Hepatocyte (in vitro differentiated cells): ENCODE data around the gene TEKT3. TPM values are rescaled to one million over a fixed set of nuclear protein-coding genes. Genes with fewer than 3 reads are reported as not detected.

Experiments
- DNase-seq: peaks from one replicate; pipeline ENCODE4 v3.0.0-alpha.2; 2016; ENCODE audit warnings: low spot score
- H2AFZ ChIP-seq: fragments of 200-600 bp; sonication (generic); 2 replicates; pipeline ENCODE4 v1.6.0; 2016; ENCODE audit warnings: antibody characterized with exemption, mild to moderate bottlenecking
- H3K27ac ChIP-seq: fragments of 200-600 bp; sonication (generic); 2 replicates; pipeline ENCODE4 v1.5.1; 2016; ENCODE audit warnings: mild to moderate bottlenecking
- H3K27me3 ChIP-seq: fragments of 200-600 bp; sonication (generic); 2 replicates; pipeline ENCODE4 v1.6.1; 2016
- H3K36me3 ChIP-seq: fragments of 200-600 bp; sonication (generic); replicated peaks from 2 replicates; pipeline ENCODE4 v1.5.1; 2016; ENCODE audit warnings: low read depth; ENCODE audit not compliant: insufficient read depth
- H3K4me1 ChIP-seq: fragments of 200-600 bp; sonication (generic); 2 replicates; pipeline ENCODE4 v1.5.1; 2016; ENCODE audit warnings: mild to moderate bottlenecking, moderate library complexity; ENCODE audit not compliant: insufficient read depth
- H3K4me2 ChIP-seq: fragments of 200-600 bp; sonication (generic); 2 replicates; pipeline ENCODE4 v1.6.0; 2016
- H3K4me3 ChIP-seq: fragments of 200-600 bp; sonication (generic); 2 replicates; pipeline ENCODE4 v1.5.1; 2016; ENCODE audit warnings: mild to moderate bottlenecking
- H3K79me2 ChIP-seq: fragments of 200-600 bp; sonication (generic); 2 replicates; pipeline ENCODE4 v1.6.0; 2017; ENCODE audit warnings: mild to moderate bottlenecking
- H3K9me2 ChIP-seq: fragments of 200-600 bp; sonication (generic); replicated peaks from 2 replicates; pipeline ENCODE4 v1.6.0; 2017; ENCODE audit warnings: mild to moderate bottlenecking; ENCODE audit not compliant: insufficient read depth
- H3K9me3 ChIP-seq: fragments of 200-600 bp; sonication (generic); 2 replicates; pipeline ENCODE4 v1.5.1; 2016; ENCODE audit warnings: low read depth, mild to moderate bottlenecking
- H4K20me1 ChIP-seq: fragments of 200-600 bp; sonication (generic); 2 replicates; pipeline ENCODE4 v1.6.0; 2016; ENCODE audit warnings: mild to moderate bottlenecking; ENCODE audit not compliant: insufficient read depth, poor library complexity, severe bottlenecking
- CTCF ChIP-seq: fragments of 200-600 bp; sonication (generic); IDR thresholded peaks from 2 replicates; pipeline ENCODE4 v1.5.1; 2016; ENCODE audit warnings: antibody characterized with exemption, mild to moderate bottlenecking; ENCODE audit not compliant: poor library complexity
- EZH2 ChIP-seq: fragments of 200-600 bp; sonication (generic); IDR thresholded peaks from 2 replicates; pipeline ENCODE4 v1.6.1; 2016; ENCODE audit warnings: antibody characterized with exemption, mild to moderate bottlenecking, borderline replicate concordance
- EZH2phosphoT487 ChIP-seq: fragments of 200-600 bp; sonication (generic); IDR thresholded peaks from one replicate; pipeline ENCODE4 v1.6.1; 2018; ENCODE audit warnings: antibody characterized with exemption, mild to moderate bottlenecking, low read depth, moderate library complexity; ENCODE audit not compliant: unreplicated experiment, severe bottlenecking
- WGBS: methylation state at CpG from one replicate; pipeline ENCODE4 v1.1.6; 2016; ENCODE audit warnings: low lambda C conversion rate; ENCODE audit errors: missing lambda C conversion rate; 5-methylcytosine and 5-hydroxymethylcytosine counted together
- polyA plus RNA-seq: library from polyadenylated mRNA; unstranded; fragments of >200 nt; fragmentation: Nextera tagmentation; extraction: Ambion mirVana; gene quantifications from 2 replicates; pipeline ENCODE4 v1.2.1, GENCODE V29; 2016
- total RNA-seq: library from RNA; depleted of rRNA; stranded (reverse); fragments of >200 nt; gene quantifications from 2 replicates; pipeline ENCODE4 v1.2.3, GENCODE V29; 2014

The TEKT3 gene
- total and polyA plus RNA-seq, 2 experiments from 2014 or later: 0.45 to 1.9 TPM

GRCh38 chr17:15266325-15267125 lies 74.9 kb downstream of the TEKT3 start:
- Histone ChIP-seq H3K27ac (no peak overlapping the region), H3K36me3 (no peaks in the 10 kb centered on the region), H2AFZ (no peak overlapping the region), H3K4me1 (peaks cover 6% of the 10 kb centered on the region), H4K20me1 (no peaks in the 10 kb centered on the region), H3K9me3 (no peaks in the 10 kb centered on the region), H3K27me3 (peaks cover 32% of the 10 kb centered on the region), H3K9me2 (no peaks in the 10 kb centered on the region), H3K79me2 (no peaks in the 10 kb centered on the region), H3K4me3 (no peak overlapping the region), H3K4me2 (no peak overlapping the region)
- DNase-seq: no peak
- WGBS: 84% methylated on average over 13 of the region's 13 CpGs
- no peak for TF ChIP-seq EZH2phosphoT487
- TF ChIP-seq CTCF: no peak
- TF ChIP-seq EZH2: no peak

GRCh38 chr17:15265131-15265530 lies 76.3 kb downstream of the TEKT3 start, which contains the start of gene PMP22:
PMP22 (minus strand) TSS chr17:15265326; CDS start chr17:15260727, 4,599 bp downstream.
- 68% methylated on average over 6 of the region's 6 CpGs for WGBS
- no peak within 1 kb of the TSS for H3K4me2 ChIP-seq
- DNase-seq: no peak
- TF ChIP-seq EZH2phosphoT487 (no peak), EZH2 (no peak), CTCF (no peak)
- peaks cover 7% of the 10 kb centered on the region for H3K4me1 ChIP-seq
- H3K27me3 ChIP-seq: peaks cover 34% of the 10 kb centered on the region
- peaks cover under 1% of the 10 kb centered on the region for H4K20me1 ChIP-seq
- H2AFZ ChIP-seq: no peak within 1 kb of the TSS
- H3K9me2 ChIP-seq: no peaks in the 10 kb centered on the region
- H3K36me3 ChIP-seq: no peaks in the 10 kb centered on the region
- no peak within 1 kb of the TSS for H3K27ac ChIP-seq
- H3K79me2 ChIP-seq: no peaks in the 10 kb centered on the region
- H3K9me3 ChIP-seq: no peaks in the 10 kb centered on the region
- H3K4me3 ChIP-seq: no peak within 1 kb of the TSS

- 85% methylated on average over 2 of the region's 2 CpGs for WGBS
- Histone ChIP-seq H3K4me2 (no peak overlapping the region), H3K9me3 (no peaks in the 10 kb centered on the region)
Measured at GRCh38 chr17:15264542-15264941, 76.9 kb downstream of the TEKT3 start.

More at GRCh38 chr17:15264542-15264941, 76.9 kb downstream of the TEKT3 start:
- H3K27ac ChIP-seq: no peak overlapping the region
- no peak for DNase-seq
- H3K27me3 ChIP-seq: peaks cover 34% of the 10 kb centered on the region
- H3K9me2 ChIP-seq: no peaks in the 10 kb centered on the region
- peaks cover 12% of the 10 kb centered on the region for H3K4me1 ChIP-seq
- H4K20me1 ChIP-seq: peaks cover 6% of the 10 kb centered on the region
- TF ChIP-seq CTCF: no peak
- no peak for TF ChIP-seq EZH2
- no peak for TF ChIP-seq EZH2phosphoT487
- no peaks in the 10 kb centered on the region for H3K36me3 ChIP-seq
- H3K4me3 ChIP-seq: no peak overlapping the region
- H2AFZ ChIP-seq: no peak overlapping the region
- H3K79me2 ChIP-seq: peaks cover 6% of the 10 kb centered on the region
